Left colon (tissue), 2 donors: ENCODE results near the gene MMP14. TPM values are rescaled to one million over a fixed set of nuclear protein-coding genes. Genes with fewer than 3 reads are reported as not detected.

Experiments used
- ATAC-seq: fragments of 200-7000 bp; cut with Tn5 transposase; one replicate; pipeline ENCODE4 v1.9.1; 2020; ENCODE audit warnings: mild to moderate bottlenecking, moderate library complexity
- DNase-seq, 2 donors: peaks; one replicate each; pipeline ENCODE4 v3.0.0-alpha.2; 2020
- intact Hi-C, 2 donors: fragments of 100-400 bp; cut with DNase I in 1 of 2; cut with micrococcal nuclease in 1 of 2; formaldehyde crosslinking; loops; one replicate each; pipeline versions ENCODE4 v1.11.2 to v1.14.0; 2022; cut with DNase I, micrococcal nuclease
- total RNA-seq, 2 donors: library from RNA; stranded (reverse); fragmentation: NEBNext Ultra II Directional; extraction: Animal tissue kit (Norgen Biotek cat#: 25700); gene quantifications; one replicate each; pipeline ENCODE4 v1.2.1, GENCODE V29; 2021
- donor health status: DM: no; HTN: no; CAD: no.
- donor health status: DM: yes; HTN: yes; CAD: no.

Gene MMP14
- total RNA-seq, 2 donors from 2014 or later: 83.0 to 101 TPM

DNA sequence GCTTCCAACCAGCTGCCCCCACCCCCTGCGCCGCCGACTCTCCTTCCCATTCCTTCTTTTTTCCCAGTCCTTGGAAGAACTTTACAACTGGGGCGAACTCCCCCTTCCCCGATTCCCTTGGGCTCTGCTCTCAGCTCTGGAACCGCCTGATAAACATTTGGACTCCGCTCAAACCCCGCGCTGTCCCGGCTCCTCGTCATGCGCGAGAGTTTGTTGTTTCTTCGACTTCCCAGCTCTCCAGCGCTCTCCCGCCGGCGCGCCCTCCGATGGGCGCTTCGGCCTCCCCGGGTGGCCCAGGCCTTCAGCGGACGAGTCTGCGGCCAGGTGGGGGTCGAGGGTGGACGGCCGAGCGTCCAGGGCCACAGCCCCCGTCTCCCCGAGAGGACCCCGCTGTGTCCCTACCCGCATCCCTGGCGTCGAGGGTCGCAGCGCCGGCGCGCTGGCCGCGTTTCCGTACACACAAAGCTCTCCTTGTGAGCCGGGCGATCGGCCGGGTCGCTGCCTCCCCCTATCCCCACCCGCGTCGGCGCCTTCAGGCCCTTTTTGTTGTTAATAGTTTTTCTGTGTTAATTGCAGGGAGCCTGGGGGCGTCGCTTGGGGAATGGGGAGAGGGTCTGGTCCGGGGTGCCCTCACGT is 847 bp downstream of the MMP14 start:
- ATAC-seq (peak; percentile 75), DNase-seq (peak; percentile 39 to 67)
- intact Hi-C loops: no loop called here

DNA sequence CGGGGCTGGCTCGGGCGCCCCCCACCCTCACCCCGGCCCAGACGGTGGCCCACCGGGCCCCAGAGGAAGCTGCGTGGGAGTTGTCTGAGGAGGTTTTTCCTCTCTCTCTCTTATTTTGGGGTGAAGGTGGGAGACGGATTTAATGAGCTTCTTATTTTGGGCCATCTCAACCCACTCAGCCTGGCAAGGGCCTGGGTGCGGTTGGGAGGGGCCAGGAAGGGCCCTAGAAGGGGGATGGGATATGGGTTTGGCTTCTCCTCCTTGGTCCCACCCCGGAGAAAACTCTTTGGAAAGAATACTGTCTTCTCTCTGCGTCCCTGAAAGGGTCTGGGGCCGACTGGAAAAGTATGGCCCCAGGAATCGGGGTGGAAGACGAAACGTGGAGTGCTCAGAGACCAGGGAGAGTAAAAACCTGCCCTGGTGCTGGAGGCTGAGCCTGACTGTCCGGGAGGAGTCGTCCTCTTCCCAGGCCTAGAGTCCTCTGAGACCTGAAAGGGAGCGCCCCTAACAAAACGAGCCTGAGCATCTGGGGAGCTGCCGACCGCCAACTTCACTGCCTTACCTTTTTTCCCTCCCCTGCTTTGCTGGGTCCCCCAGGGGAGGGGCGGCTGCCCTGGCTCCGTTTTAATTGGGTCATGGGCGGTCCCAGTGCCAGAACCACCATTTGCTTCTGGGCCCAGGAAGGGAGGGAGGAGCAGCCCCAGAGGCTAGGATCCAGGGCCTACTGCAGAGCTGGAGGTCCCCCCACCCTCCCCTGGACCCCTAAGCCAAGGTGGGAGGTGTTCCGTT is 1.6 kb downstream of the MMP14 start:
- intact Hi-C loops: no loop called here
- peak in 1 of 2 donors; percentile 65 for DNase-seq
- ATAC-seq: peak; percentile 44

DNA sequence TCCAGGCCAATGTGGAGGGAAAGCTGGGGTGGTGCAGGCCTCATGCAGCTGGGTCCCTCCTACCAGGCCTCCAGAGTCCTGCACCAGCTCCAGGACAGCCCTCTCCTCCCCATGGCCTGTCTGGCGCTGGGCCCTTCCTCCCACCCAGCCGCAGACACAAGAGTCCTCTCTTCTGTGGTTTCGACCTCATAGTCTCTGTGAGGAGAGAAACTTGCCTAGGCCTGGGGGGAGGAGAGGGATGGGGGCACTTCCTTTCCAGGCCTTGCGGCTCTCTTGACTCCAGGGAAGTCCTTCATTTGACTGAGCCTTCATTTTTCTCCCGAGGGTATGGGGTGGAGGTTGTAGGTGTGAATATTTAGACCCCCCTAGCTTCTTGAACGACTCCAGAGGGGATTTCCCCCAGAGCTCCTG is 2.3 kb downstream of the MMP14 start:
- intact Hi-C loops: no loop called here
- ATAC-seq (no peak), DNase-seq (peak in 1 of 2 donors; percentile 34)

DNA sequence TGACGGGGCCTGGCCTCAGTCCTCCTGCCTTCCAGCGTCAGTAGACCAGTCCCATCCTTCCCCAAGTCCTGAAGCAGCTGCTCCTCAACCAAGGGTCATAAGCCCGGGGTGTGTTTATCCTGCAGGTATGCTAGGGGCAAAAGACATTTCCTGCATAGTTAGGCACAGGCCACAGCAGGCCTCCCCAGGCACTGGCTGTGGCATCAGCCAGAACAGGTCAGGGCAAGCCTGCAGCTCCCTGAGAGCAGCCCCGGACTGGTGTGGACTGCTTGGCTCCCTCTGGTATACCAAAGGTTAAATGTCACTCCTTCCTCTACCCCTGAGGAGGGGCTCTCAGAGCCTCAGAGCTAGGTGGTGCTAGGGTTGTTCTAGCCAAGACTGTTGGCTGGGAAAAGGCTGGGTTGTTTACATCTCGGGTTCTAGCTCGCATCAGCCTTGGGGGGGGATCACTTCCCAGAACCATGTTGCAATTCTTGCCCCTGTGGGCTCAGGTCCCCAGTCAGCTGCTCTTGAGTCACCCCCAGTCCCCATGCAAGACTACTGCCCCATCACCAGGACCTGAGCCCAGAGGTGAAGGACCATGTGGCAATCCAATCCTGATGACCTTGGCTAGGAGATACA is 2.9 kb downstream of the MMP14 start:
- intact Hi-C loops: no loop called here
- no peak for ATAC-seq
- DNase-seq: peak in 1 of 2 donors; percentile 19

DNA sequence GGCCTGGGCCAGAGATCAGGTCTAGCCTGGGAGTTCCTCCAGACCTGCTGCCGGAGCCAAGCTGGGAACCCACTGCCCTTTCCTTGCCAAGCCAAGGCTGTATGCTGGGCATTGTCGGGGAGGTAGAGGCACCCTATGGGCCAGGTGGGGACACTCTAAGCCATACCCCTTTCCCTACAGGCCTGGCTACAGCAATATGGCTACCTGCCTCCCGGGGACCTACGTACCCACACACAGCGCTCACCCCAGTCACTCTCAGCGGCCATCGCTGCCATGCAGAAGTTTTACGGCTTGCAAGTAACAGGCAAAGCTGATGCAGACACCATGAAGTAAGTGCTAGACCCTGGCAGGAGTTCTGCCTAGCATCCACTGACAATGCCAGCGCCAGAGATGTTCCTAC is 4.9 kb downstream of the MMP14 start:
- DNase-seq (no peak), ATAC-seq (no peak)
- intact Hi-C loops: no loop called here

DNA sequence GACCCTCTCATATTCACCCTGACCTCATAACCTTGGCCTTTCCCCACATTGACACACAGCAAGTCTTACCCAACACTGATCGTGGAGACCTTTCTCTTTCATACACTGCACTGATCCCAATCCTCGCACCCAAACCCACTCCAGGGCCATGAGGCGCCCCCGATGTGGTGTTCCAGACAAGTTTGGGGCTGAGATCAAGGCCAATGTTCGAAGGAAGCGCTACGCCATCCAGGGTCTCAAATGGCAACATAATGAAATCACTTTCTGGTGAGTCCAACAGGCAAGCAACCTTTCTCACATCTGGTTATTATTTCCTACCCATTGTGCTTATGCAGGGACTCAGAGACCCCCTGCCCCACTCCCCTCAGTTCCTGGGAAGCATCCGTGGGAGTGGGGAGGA is 5.4 kb downstream of the MMP14 start:
- DNase-seq: no peak
- ATAC-seq: no peak
- intact Hi-C loops: no loop called here

DNA sequence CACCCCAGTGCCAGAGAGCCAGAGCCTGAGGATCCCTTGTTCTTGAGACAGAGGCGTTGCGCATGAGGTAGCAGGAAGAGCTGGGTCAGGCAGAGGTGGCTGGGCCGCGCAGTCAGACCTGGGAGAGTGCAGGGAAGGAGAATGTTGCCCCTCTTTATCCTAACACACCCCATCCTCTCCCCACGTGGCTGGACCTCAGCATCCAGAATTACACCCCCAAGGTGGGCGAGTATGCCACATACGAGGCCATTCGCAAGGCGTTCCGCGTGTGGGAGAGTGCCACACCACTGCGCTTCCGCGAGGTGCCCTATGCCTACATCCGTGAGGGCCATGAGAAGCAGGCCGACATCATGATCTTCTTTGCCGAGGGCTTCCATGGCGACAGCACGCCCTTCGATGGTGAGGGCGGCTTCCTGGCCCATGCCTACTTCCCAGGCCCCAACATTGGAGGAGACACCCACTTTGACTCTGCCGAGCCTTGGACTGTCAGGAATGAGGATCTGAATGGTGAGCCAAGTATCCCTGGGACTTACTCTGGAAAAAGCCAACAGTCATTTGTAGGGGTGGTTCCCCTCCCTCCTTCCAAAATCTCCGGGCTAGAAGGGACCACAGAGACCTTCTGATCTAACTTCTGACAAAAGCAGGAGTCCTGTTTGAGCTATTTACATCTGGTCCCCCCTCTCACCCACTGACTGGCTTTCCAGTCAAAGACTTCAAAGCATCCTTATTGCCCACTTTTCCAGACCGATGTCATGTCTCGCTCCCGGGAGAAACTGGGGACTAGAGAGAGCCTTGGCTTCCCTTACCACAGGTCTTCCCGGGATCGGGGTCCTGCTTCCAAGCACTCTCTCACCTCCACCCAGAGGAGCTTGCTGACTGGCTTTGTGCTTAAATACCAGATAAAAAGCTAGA is 6.1 kb downstream of the MMP14 start:
- intact Hi-C loops: no loop called here
- no peak for DNase-seq
- no peak for ATAC-seq

DNA sequence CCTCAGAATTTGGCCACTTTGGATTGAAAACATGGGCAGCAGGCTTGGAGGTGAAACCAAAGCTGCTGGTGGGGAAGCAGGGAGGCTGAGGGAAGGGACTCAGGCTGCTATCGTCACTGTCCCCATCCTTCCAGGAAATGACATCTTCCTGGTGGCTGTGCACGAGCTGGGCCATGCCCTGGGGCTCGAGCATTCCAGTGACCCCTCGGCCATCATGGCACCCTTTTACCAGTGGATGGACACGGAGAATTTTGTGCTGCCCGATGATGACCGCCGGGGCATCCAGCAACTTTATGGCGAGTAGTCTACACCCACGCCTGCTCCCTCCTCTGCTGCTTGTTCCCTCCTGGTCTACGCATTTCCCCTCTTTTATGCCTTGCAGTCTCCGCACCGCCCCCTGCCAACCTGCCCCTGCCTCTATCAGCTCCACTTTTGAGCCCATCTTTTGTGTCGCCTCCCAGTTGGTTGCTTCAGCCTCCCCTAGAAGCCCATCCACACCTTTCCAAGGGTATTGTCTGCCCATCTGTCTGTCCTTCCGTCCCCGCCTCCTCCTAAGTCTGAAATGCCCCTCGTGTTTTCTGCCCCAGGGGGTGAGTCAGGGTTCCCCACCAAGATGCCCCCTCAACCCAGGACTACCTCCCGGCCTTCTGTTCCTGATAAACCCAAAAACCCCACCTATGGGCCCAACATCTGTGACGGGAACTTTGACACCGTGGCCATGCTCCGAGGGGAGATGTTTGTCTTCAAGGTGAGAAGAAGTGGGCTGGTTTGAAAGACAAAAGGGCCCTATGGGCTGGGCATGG is 6.9 kb downstream of the MMP14 start:
- ATAC-seq (no peak), DNase-seq (no peak)
- intact Hi-C loops: no loop called here

DNA sequence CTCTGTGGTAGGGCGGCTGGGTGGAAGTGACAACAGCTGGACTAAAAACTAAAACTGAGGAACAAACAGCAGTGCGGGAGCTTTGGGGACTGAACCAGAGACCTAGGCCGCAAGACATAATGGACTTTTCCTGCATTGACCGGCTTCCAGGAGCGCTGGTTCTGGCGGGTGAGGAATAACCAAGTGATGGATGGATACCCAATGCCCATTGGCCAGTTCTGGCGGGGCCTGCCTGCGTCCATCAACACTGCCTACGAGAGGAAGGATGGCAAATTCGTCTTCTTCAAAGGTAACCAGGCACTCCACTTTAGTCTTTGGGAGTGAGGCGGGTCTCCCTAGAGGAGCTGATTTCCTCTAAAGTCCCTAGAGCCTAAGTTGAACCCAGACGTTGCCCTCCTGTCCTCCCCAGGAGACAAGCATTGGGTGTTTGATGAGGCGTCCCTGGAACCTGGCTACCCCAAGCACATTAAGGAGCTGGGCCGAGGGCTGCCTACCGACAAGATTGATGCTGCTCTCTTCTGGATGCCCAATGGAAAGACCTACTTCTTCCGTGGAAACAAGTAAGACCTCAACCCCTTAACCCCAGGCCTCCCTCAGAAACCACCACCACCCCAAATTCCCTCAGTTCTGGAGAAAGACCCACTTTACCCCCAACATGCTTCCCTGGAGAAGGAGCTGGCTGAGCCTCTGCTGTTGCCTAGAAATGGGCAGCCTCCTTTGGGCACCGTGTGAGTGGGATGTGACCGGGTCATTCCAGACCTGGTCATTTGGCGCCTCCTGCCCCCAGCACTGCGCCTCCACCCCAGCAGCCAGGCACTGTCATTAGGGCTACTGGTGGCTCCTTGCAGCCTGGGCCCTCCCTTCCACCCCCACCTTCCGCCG is 8.1 kb downstream of the MMP14 start:
- intact Hi-C loops: no loop called here
- ATAC-seq (no peak), DNase-seq (no peak)

DNA sequence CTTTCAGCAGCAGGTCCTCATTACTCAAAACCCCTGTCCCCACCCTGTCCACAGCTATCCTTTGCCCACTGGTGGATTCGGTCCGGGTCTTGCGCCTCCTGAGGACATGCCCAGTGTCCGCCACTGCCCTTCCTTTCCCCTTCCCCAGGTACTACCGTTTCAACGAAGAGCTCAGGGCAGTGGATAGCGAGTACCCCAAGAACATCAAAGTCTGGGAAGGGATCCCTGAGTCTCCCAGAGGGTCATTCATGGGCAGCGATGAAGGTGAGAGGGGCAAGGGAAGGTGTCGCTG is 8.7 kb downstream of the MMP14 start:
- no peak for DNase-seq
- no peak for ATAC-seq
- intact Hi-C loops: no loop called here

DNA sequence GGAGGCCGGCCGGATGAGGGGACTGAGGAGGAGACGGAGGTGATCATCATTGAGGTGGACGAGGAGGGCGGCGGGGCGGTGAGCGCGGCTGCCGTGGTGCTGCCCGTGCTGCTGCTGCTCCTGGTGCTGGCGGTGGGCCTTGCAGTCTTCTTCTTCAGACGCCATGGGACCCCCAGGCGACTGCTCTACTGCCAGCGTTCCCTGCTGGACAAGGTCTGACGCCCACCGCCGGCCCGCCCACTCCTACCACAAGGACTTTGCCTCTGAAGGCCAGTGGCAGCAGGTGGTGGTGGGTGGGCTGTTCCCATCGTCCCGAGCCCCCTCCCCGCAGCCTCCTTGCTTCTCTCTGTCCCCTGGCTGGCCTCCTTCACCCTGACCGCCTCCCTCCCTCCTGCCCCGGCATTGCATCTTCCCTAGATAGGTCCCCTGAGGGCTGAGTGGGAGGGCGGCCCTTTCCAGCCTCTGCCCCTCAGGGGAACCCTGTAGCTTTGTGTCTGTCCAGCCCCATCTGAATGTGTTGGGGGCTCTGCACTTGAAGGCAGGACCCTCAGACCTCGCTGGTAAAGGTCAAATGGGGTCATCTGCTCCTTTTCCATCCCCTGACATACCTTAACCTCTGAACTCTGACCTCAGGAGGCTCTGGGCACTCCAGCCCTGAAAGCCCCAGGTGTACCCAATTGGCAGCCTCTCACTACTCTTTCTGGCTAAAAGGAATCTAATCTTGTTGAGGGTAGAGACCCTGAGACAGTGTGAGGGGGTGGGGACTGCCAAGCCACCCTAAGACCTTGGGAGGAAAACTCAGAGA is 9.6 kb downstream of the MMP14 start:
- ATAC-seq (no peak), DNase-seq (no peak)
- intact Hi-C loops: no loop called here

DNA sequence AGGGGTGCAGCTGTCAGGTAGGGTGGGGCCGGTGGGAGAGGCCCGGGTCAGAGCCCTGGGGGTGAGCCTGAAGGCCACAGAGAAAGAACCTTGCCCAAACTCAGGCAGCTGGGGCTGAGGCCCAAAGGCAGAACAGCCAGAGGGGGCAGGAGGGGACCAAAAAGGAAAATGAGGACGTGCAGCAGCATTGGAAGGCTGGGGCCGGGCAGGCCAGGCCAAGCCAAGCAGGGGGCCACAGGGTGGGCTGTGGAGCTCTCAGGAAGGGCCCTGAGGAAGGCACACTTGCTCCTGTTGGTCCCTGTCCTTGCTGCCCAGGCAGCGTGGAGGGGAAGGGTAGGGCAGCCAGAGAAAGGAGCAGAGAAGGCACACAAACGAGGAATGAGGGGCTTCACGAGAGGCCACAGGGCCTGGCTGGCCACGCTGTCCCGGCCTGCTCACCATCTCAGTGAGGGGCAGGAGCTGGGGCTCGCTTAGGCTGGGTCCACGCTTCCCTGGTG is 10.5 kb downstream of the MMP14 start:
- no peak for ATAC-seq
- intact Hi-C loops: no loop called here
- DNase-seq: no peak

DNA sequence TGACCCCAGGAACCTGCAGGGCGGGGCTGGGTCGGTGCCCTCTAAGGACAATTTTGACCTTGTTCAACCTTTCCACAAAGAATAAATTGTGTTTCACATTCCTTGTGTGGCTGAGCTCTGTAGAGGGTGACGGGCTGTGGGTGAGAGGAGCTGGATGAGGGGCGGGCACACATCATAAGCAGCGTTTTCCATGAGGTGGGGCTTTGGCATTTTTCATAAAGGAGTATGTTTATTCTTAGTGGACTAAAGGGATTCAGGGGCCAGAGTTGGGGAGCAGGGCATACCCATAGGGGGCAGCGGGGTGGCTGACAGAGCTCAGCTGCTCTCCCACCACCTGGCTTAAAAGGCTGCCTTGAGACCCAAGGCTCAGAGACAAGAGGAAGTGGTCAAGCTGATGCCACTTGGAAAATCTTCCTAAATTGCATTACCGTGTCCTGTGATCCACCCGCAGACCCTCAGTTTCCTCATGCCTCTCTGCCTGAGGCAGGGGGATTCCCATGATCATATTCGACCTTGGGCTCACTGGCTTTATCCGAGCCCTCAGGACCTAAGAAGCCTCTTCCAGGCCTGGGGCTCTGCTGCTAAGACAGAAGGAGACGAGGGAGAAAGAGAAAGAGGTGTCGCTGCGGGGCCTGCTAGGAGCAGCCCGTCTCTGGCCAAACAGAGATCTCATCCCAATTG is 11.4 kb downstream of the MMP14 start:
- ATAC-seq (no peak), DNase-seq (no peak)
- intact Hi-C loops: no loop called here

DNA sequence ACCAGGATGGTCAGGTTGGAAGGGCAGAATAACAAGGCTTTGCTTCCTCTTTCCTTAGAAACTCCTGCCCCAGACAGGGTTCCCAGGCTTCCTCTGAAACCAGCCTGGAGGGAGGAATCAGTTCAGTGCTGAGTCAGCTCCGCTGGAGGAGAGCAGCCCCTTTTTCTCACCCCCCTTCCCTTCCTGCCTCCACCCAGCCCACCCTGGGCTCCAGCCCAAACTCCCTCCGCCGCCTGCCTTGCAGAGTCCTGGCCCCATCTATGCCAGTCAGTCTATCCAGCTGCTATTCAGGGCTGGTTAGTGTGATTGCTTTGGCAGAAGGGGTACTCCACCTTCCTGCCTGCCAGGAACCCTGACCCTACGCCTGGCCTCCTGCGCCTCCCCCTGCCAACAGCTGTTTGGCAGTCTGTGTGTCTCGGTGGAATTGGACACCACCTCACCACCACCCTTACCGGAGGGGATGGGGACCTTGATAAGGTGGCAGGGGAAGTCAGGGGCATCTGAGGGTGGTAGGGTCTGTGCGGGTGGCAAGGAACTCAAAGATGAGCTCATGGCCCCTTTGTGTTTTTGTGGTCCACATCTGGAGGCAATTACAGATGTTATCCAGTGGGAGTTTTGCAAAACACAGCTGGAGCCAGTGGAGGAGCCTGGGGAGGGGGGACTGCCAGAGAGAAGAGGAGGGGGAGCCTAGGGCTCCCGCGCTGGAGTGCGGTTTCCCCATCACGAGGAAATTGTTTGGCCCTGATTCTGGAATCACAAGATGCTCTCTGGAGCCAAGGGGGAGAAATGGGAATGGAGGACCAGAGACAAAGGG is 12.2 kb downstream of the MMP14 start:
- ATAC-seq (no peak), DNase-seq (peak; percentile 50 to 66)
- intact Hi-C loops: no loop called here

DNA sequence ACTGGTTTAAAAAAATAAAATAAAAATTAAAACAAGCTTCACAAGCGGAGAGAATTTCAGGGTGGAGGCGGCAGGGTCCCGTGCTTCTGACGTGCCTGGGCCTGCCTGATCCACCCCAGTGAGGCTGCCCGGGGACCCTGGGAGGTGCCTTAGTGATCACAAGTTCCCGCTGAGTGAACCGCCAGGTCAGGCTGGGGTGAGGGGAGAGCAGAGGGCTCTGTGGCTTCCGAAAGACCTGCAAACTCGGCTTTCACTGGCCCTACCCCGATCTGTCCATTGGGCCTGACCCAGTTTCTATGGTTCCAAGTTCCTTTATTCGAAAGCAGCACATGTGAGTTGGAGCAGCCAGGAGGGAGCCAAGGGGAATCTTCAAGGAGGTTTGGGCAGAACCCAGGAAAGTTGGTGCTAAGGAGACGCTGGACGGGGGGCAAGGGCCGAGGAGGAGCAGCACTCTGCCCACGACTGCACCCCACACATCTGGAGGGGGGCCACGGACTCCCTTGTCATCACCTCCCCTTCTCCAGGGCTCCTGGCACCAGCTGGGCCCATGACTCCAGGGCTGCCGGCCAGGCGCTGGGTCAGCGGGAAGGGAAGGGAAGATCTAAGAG is 12.9 kb downstream of the MMP14 start:
- DNase-seq: peak in 1 of 2 donors; percentile 55
- intact Hi-C loops: no loop called here
- no peak for ATAC-seq
